RWPE2 (cell line): ENCODE data around the gene NDFIP2.

Experiments used
- ATAC-seq: fragments of 200-7000 bp; cut with Tn5 transposase; 3 replicates; pipeline ENCODE4 v1.9.1; 2021; ENCODE audit warnings: low read depth
- DNase-seq: peaks from one replicate; pipeline ENCODE4 v3.0.0-alpha.2; 2020; ENCODE audit warnings: low spot score
- H3K27ac ChIP-seq: fragments of 450-650 bp; 2 replicates; pipeline ENCODE4 v1.5.1; 2017; ENCODE audit warnings: mild to moderate bottlenecking; ENCODE audit not compliant: poor library complexity, severe bottlenecking
- H3K27me3 ChIP-seq: fragments of 250-450 bp; sonication (Bioruptor Pico); 2 replicates; pipeline ENCODE4 v1.5.1; 2021; ENCODE audit warnings: mild to moderate bottlenecking, moderate library complexity; ENCODE audit not compliant: insufficient read depth, poor library complexity, severe bottlenecking
- H3K36me3 ChIP-seq: fragments of 250-450 bp; sonication (Bioruptor Pico); 2 replicates; pipeline ENCODE4 v1.5.1; 2020; ENCODE audit warnings: low read depth, mild to moderate bottlenecking, moderate library complexity
- H3K4me1 ChIP-seq: fragments of 250-450 bp; sonication (Bioruptor Pico); 2 replicates; pipeline ENCODE4 v1.5.1; 2021; ENCODE audit warnings: mild to moderate bottlenecking, moderate library complexity; ENCODE audit not compliant: insufficient read depth, poor library complexity, severe bottlenecking
- H3K4me3 ChIP-seq: fragments of 250-450 bp; sonication (Bioruptor Pico); 2 replicates; pipeline ENCODE4 v1.5.1; 2021; ENCODE audit warnings: mild to moderate bottlenecking, moderate library complexity; ENCODE audit not compliant: severe bottlenecking
- H3K9me3 ChIP-seq: fragments of 250-450 bp; sonication (Bioruptor Pico); 2 replicates; pipeline ENCODE4 v1.5.1; 2021; ENCODE audit warnings: mild to moderate bottlenecking, moderate library complexity; ENCODE audit not compliant: severe bottlenecking
- TF ChIP-seq, protein P1 (sequence below): fragments of 450-650 bp; IDR thresholded peaks from one replicate; pipeline ENCODE4 v1.5.1; 2017; ENCODE audit warnings: mild to moderate bottlenecking, moderate library complexity; ENCODE audit not compliant: poor library complexity, severe bottlenecking

Gene NDFIP2

DNA sequence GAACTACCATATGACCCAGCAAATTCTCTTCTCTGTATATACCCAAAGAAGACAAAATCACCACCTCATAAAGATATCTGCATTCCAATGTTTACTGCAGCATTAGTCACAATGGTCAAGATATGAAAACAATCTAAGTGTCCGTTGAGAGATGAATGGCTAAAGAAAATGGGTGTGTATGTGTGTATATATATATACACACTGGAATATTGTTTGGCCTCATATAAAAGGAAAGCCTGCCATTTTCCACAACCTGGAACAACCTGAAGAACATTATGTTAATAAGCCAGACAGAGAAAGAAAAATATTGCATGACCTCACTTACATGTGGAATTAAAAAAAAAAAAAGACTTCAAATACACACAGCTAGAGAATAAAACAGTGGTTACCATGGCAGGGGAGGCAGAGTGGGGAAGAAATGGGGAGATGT is 45.4 kb upstream of the NDFIP2 start:
- H3K27me3 ChIP-seq, result no peaks in the 10 kb centered on the region
- DNase-seq (no peak), ATAC-seq (peak; percentile 73)
- no peaks in the 10 kb centered on the region for H3K9me3 ChIP-seq
- H3K27ac ChIP-seq, result no peak overlapping the region
- no peak overlapping the region for H3K4me3 ChIP-seq
- no peaks in the 10 kb centered on the region for H3K4me1 ChIP-seq
- H3K36me3 ChIP-seq, result no peaks in the 10 kb centered on the region
- TF ChIP-seq, protein P1, sequence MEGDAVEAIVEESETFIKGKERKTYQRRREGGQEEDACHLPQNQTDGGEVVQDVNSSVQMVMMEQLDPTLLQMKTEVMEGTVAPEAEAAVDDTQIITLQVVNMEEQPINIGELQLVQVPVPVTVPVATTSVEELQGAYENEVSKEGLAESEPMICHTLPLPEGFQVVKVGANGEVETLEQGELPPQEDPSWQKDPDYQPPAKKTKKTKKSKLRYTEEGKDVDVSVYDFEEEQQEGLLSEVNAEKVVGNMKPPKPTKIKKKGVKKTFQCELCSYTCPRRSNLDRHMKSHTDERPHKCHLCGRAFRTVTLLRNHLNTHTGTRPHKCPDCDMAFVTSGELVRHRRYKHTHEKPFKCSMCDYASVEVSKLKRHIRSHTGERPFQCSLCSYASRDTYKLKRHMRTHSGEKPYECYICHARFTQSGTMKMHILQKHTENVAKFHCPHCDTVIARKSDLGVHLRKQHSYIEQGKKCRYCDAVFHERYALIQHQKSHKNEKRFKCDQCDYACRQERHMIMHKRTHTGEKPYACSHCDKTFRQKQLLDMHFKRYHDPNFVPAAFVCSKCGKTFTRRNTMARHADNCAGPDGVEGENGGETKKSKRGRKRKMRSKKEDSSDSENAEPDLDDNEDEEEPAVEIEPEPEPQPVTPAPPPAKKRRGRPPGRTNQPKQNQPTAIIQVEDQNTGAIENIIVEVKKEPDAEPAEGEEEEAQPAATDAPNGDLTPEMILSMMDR, result no peak

DNA sequence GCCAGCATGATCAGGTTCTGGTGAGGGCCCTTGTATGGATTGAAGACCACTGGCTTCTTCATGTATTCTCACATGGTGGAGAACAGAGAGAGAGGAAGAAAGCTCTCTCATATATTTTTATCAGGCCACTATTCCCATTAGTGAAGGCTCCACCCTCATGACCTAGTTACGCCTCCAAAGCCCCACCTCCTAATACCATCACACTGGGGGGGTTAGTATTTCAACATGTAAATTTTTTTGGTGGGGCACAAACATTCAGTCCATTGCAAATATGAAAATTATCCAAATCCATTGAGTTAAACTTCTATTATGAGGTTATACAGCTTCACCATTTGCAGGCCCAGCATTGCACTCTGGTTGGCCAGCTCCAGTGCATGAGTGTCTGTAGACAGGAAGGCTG is 41.7 kb upstream of the NDFIP2 start:
- no peak overlapping the region for H3K27ac ChIP-seq
- DNase-seq (no peak), ATAC-seq (no peak)
- TF ChIP-seq, protein P1, result no peak
- H3K27me3 ChIP-seq, result no peaks in the 10 kb centered on the region
- no peak overlapping the region for H3K4me3 ChIP-seq
- no peaks in the 10 kb centered on the region for H3K36me3 ChIP-seq
- H3K4me1 ChIP-seq, result no peaks in the 10 kb centered on the region
- H3K9me3 ChIP-seq, result no peaks in the 10 kb centered on the region

DNA sequence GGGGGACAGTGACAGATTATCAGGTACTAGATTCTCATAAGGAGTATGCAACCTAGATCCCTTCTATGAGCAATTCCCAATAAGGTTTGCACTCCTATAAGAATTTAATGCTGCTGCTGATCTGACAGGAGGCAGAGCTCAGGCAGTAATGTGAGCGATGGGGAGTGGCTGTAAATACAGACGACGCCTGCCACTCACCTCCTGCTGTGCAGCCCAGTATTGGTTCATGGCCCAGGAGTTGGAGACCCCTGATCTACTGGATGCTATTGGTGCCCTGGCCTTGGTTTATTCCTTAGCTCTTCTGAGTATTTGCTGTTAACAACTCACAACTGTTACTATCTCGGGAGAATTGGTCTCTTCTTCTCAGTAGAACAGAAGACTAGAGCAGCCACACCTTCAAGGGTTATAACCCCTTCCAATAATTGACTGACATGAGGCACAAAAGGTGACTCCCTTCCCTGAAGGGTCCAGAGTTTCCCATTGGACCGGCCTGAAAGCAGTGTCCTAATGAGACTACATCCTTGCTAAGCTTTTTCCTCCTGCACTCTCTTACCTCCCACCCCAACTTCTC is 39.9 kb upstream of the NDFIP2 start:
- Histone ChIP-seq H3K4me1 (no peaks in the 10 kb centered on the region), H3K9me3 (no peaks in the 10 kb centered on the region), H3K27ac (no peak overlapping the region), H3K27me3 (no peaks in the 10 kb centered on the region), H3K4me3 (no peak overlapping the region), H3K36me3 (no peaks in the 10 kb centered on the region)
- DNase-seq (no peak), ATAC-seq (no peak)
- TF ChIP-seq, protein P1, result no peak

- no peak for DNase-seq
- H3K27ac ChIP-seq, result no peak overlapping the region
Measured at GRCh38 chr13:79442221-79442620, 38.7 kb upstream of the NDFIP2 start.

DNA sequence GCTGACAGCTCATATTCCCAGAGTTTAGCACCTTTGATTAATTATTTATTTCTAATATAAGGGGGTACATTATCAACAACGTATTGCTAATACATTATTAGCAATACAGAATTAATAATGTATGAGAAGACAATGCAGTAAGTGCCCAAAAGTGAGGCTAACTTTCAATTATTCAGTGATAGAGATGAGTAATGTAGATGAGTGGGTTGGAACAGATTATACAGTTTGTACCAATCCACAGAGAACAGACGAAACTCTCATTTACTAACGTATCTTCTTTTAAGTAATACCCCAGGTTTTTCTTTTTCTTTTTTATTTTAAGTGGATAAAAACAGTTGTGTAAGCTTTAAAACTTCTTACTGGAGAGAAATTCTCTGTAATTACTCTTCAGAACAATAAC is 38.2 kb upstream of the NDFIP2 start:
- TF ChIP-seq, protein P1, result no peak

More at GRCh38 chr13:79442221-79442620, 38.7 kb upstream of the NDFIP2 start:
- no peak for ATAC-seq
- Histone ChIP-seq H3K4me1 (no peaks in the 10 kb centered on the region), H3K36me3 (no peaks in the 10 kb centered on the region), H3K27me3 (no peaks in the 10 kb centered on the region), H3K9me3 (no peaks in the 10 kb centered on the region), H3K4me3 (no peak overlapping the region)
- TF ChIP-seq, protein P1, result no peak

More for the DNA sequence above, 38.2 kb upstream of the NDFIP2 start:
- Histone ChIP-seq H3K36me3 (no peaks in the 10 kb centered on the region), H3K4me3 (no peak overlapping the region), H3K4me1 (no peaks in the 10 kb centered on the region), H3K27me3 (no peaks in the 10 kb centered on the region), H3K9me3 (no peaks in the 10 kb centered on the region), H3K27ac (no peak overlapping the region)
- ATAC-seq, result no peak
- DNase-seq, result no peak
